ENCODE results near the gene AEBP2.
"Not testable (repeated sequence)": the region's sequence is repeated elsewhere in the genome, so short reads cannot be mapped to it uniquely, and the experiment has no call there.

AEBP2 gene

GRCh38 chr12:19507823-19508222 is 68.5 kb downstream of the AEBP2 start:
- no peak for DNase-seq (ENCODE audit: low read depth)

- no peak for DNase-seq (ENCODE audit: low read depth)
Measured at GRCh38 chr12:19510461-19510860, 71.2 kb downstream of the AEBP2 start.

DNA sequence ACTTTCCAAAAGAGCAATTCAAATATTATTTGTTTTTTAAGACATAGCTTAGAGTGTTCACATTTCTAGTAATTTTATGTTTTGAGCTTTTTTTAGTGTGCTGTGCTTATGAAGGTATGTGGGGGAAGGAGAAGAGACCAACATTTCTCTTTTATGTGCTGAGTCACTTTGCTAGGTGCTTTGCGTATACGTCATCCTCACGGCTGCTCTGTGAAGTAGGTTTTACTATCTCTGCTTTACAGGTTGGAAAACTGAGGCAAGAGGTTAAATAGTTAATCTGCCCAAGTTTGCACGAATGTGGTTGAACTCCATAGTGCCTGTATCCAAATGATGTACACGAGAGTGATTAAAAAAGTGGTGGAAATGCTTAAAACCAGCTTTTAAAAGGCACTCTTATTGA is 75.9 kb downstream of the AEBP2 start:
- DNase-seq (ENCODE audit: low read depth), result no peak

DNA sequence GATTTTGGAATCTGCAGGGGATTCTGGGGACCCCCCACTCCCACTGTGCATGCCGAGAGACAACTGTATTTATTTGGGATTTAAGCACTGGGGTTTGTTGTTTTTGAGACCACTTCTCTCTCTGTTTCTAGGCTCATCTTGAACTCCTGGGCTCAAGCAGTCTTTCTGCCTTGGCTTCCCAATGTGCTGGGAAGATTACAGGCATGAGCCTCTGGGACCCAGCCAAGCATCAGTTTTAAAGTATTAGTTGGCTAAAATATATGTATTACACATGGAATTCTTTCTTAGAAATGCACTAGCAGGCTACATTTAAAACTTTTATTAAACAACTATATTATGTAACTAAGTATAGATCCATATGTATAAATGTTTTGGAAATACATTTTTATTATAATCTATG is 78.3 kb downstream of the AEBP2 start:
- no peak for DNase-seq (ENCODE audit: low read depth)

- no peak for DNase-seq (ENCODE audit: low read depth)
Measured at GRCh38 chr12:19518209-19518608, 78.9 kb downstream of the AEBP2 start.

DNA sequence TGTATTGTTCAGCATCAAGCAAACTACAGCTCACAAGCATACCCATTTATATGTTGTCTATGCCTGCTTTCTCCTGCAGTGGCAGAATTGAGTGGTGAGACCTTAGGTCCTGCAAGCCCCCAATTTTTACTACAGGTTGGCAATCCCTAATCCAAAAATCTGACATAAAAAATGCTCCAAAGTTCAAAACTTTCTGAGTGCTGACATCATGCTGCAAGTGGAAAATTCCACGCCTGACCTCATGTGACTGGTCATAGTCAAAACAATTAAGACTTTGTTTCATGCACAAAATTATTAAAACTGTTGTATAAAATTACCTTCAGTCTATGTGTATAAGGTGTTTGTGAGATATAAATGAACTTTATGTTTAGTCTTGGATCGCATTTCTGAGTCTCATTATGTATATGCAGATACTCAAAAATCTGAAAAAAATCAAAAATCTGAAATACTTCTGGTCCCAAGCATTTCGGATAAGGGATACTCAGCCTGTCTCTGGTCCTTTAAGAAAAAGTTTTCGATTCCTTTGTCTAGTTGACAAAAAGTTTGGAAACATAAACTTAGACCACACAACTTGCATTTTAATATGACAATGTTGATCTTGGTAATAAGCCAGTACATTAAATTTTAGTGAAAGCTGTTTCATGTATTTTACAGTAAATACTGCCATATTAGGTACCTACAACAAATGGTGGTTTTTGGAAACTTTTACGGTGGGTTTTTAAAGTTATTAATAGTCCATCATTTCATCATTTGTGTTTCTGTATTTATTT is 81.5 kb downstream of the AEBP2 start:
- DNase-seq (ENCODE audit: low read depth), result no peak

GRCh38 chr12:19525274-19525673 is 86.0 kb downstream of the AEBP2 start:
- no peak for DNase-seq (ENCODE audit: low read depth)

DNA sequence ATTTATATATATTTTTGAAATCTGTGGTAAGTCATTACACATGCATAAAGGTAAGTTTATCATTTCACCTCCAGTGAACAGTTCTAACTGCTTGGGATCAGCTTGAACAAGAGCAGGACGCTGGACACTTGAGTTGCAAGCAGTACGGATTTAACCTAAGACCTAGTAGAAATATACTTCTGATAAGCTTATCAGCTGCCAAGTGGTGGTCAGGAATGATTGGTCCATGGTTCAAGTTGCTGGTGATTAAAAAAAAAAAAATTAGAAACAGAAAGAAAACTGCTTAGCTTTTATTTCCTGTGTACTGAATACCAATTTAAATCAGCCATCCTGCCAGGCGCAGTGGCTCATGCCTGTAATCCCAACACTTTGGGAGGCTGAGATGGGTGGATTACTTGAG is 88.6 kb downstream of the AEBP2 start:
- DNase-seq (ENCODE audit: low read depth), result no peak

DNA sequence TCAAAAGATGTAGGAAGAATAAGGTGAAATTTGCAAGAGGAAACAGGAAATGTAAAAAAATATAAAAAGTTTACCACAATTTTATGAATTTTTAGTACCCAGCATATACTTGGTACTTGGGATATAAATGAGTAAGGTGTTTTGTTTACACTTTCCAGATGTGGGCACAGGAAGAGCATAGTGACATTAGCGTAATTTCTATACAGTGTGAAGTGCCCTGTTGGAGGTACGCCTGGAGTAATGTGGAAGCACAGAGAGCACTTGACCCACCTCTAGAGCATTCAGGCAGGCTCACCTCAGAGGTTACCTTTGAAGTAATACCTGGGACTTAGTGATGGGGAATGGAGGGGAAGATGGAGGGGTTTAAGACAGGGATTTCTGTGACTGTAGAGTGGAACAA is 89.5 kb downstream of the AEBP2 start:
- no peak for DNase-seq (ENCODE audit: low read depth)

- no peak for DNase-seq (ENCODE audit: low read depth)
Measured at GRCh38 chr12:19529951-19530636, 90.8 kb downstream of the AEBP2 start.

- no peak for DNase-seq (ENCODE audit: low read depth)
Measured at GRCh38 chr12:19530637-19531023, 91.3 kb downstream of the AEBP2 start.

DNA sequence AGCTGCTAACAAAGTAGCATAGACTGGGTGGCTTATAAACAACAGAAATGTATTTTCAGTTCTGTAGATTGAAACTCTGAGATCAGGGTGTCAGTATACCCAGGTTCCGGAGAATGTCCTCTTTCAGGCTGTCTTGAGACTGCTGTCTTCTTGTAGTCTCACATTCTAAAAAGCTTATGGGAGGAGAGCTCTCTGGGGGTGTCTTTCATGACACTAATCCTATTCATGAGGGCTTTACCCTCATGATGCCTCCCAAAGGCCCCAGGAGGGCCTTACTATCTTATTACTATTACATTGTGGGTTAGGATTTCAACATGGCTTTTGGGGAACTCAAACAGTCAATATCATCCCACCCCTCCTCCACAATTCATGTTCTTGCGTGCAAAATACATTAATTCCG is 94.3 kb downstream of the AEBP2 start:
- DNase-seq (ENCODE audit: low read depth), result no peak

- no peak for DNase-seq (ENCODE audit: low read depth)
Measured at GRCh38 chr12:19539071-19539470, 99.8 kb downstream of the AEBP2 start.

GRCh38 chr12:19539836-19540235 is 100.5 kb downstream of the AEBP2 start:
- DNase-seq (ENCODE audit: low read depth), result no peak

- DNase-seq (ENCODE audit: low read depth), result no peak
Measured at GRCh38 chr12:19542606-19543005, 103.3 kb downstream of the AEBP2 start.

- no peak for DNase-seq (ENCODE audit: low read depth)
Measured at GRCh38 chr12:19544353-19544752, 105.1 kb downstream of the AEBP2 start.

- DNase-seq (ENCODE audit: low read depth), result no peak
Measured at GRCh38 chr12:19545301-19545700, 106.0 kb downstream of the AEBP2 start.

GRCh38 chr12:19546027-19546426 is 106.7 kb downstream of the AEBP2 start:
- no peak for DNase-seq (ENCODE audit: low read depth)

DNA sequence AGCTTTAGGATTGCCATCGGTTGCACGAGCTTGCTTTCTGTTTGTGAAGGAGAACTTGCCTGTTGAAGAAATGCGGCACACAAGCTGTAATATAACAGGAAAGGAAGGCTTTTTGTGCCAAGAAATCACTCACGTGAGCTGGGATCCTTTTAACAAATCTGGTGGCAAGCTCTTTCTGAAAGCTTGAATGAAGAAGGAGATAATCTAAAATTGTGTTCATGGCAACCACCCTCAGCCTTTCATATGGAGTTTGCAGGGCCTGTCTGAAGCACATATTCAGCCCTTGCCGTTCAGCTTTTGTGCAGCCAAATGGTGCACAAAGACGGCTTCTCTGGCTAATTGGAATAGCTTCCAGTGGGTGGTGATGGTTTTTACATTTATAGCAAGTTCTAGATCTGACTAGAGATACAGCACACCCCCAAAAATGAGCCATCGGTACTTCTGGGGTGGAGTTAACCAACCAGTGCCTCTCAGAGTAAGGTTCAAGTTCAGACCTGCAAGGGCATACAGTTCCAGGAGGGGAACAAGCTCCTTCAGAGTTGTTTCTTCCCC is 107.4 kb downstream of the AEBP2 start:
- DNase-seq (ENCODE audit: low read depth), result no peak

DNA sequence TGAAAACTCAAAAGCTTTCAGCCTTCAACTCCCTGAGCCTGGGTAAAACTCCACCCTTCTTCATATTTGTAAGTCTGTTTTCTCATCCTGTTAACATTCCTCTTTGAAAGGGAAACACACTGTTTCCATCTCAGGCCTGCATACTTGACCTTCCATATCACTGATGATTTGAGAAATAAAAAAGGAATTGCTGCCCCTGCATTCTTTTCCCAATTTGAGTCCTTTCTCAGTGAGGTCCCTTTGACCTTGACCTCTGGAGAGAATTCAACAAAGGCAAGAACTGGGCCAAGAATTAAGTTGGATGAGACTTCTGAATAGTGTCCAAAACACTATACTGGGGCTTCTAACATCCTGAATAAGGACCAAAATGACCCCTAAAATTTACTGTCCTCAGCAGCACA is 108.0 kb downstream of the AEBP2 start:
- DNase-seq (ENCODE audit: low read depth), result no peak

- no peak for DNase-seq (ENCODE audit: low read depth)
Measured at GRCh38 chr12:19548834-19549233, 109.5 kb downstream of the AEBP2 start.

GRCh38 chr12:19550626-19551025 is 111.3 kb downstream of the AEBP2 start:
- DNase-seq (ENCODE audit: low read depth), result no peak

GRCh38 chr12:19552441-19553097 is 113.3 kb downstream of the AEBP2 start:
- DNase-seq (ENCODE audit: low read depth), result not testable (repeated sequence)
